ENCODE data around the gene ALDH1A2. TPM values are rescaled to one million over a fixed set of nuclear protein-coding genes. Genes with fewer than 3 reads are reported as not detected.

ALDH1A2 gene
- total RNA-seq, 4 donors from 2014 or later, result 7.5 to 16.5 (median 11.5) TPM

DNA sequence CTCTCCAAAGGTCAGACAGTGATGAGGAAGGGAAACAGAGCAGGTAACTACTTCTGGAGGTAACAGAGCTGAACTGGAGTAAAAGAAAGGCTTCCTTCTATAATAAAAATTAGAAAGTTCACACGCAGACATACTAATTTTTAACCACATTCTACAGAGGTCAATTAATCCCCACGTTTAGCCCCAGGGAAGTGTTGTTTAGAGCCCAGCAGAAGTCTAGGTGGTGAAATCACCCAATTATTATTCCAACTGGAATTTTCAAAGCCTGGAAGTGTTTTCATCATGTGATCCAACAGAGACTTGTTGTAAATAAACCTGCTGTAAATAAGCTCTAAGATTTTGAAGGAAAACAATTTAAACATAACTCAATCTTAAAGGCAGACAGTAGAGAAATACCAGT lies 6.8 kb downstream of the ALDH1A2 start:
- TF ChIP-seq, protein P1, sequence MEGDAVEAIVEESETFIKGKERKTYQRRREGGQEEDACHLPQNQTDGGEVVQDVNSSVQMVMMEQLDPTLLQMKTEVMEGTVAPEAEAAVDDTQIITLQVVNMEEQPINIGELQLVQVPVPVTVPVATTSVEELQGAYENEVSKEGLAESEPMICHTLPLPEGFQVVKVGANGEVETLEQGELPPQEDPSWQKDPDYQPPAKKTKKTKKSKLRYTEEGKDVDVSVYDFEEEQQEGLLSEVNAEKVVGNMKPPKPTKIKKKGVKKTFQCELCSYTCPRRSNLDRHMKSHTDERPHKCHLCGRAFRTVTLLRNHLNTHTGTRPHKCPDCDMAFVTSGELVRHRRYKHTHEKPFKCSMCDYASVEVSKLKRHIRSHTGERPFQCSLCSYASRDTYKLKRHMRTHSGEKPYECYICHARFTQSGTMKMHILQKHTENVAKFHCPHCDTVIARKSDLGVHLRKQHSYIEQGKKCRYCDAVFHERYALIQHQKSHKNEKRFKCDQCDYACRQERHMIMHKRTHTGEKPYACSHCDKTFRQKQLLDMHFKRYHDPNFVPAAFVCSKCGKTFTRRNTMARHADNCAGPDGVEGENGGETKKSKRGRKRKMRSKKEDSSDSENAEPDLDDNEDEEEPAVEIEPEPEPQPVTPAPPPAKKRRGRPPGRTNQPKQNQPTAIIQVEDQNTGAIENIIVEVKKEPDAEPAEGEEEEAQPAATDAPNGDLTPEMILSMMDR (IDR thresholded peaks at IDR 0.05; ENCODE audit: low read depth), result no peak

DNA sequence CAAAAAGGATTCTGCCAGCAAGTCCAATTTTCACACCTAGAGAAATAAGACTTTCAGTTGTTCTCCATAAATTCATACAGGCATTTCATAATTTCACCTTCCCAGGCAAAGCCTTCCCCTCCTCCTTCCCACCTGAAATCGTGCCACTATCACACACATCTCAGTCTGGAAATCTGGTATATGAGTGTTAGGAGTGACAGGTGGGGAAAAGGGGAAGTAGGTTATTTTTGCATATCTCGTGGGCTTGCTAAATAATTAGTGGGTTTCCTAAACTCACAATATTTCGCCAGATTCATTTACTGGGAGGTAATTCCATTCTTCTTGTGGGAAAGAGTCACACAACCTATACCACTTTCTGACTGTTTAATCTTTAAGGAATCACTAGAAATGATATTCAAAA lies 7.4 kb downstream of the ALDH1A2 start:
- TF ChIP-seq, protein P1 (IDR thresholded peaks at IDR 0.05; ENCODE audit: low read depth), result no peak

DNA sequence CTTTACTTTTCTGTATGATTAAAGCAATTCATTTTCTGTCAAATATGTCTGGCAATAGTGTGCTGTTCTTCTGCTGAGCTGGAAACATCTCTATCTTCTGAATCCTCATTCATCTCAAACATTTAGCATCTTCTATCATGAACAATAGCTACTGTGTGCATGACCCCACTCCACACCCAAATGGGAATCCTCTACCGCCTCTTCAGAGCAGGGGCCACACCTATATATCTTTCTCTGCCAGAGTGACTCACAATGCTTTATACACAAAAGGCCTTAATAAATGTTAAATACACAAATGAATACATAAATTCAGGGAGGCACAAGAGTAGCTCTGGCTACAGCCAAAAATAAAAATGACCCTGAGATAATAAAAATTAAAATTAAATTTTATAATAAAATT lies 8.0 kb downstream of the ALDH1A2 start:
- TF ChIP-seq, protein P1 (IDR thresholded peaks at IDR 0.05; ENCODE audit: low read depth), result no peak

DNA sequence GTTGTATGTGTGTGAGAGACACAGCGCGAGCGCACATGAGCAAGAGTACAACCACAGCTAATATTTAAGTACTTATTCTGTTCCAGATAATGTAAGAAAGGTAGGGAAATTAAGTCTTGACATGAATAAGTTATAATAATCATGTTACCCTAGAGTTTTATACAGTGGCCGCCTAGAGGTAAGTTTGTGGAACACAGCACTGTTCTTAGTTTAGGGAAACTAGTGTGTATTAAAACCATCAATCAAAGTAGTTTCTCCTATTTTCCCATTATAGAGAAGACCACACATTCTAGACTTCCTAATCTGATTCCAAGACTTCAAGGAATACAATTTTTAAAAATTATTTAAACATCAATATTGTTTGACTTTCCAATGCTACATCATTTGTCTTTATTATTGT lies 9.5 kb downstream of the ALDH1A2 start:
- TF ChIP-seq, protein P1 (IDR thresholded peaks at IDR 0.05; ENCODE audit: low read depth), result no peak

DNA sequence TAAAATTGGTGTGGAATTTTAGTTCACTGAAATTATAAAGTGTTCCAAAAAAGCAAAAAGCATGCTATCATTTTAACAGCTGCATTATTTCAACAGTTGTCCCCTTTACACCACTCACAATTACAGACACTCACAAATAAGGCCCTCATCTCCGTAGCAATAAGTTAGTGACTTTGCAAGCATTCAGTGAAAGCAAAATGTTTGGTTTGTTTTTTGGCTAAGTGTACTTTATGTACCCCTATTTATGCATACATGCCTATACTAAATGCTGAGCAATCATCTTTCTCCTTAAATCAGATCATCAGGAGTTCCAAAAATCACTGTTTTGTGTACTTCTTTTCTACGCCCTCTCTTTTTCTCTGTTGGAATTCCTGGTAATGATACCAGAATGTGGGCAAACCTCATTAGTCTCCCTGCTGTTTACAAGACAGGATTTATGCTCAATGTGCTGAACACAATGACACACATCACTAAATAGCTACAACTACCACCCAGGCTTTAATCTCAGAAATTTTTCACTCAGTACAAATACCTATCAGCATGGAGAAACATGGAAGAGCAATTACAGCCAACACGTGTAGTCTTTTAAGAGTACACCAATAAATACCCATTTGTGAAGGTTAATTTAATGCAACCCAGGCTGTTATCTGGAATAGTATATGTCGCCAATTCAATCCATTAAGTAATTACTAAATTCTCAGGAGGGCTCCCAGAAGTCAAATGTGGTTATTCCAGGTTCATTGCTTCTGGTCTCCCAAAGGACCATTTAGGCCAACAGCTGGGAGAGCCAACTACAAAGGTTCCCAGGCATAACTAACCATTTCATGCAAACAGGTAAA lies 12.0 kb downstream of the ALDH1A2 start:
- TF ChIP-seq, protein P1 (IDR thresholded peaks at IDR 0.05; ENCODE audit: low read depth), result no peak

DNA sequence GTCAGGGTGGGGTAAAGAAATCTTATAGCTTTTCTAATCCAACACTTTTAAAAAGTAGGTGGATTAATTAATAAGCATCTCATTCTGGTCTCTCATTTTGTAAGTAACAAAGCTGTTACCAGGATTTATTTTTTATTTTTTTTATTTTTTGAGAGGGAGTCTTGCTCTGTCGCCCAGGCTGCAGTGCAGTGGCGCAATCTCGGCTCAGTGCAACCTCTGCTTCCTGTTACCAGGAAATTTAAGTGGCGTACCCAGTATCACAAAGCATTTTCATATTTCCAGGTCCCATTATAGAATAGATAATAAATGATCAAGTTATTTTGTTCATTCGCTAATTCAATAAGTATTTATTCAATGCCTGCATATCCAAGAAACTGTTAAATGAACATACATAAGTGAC lies 13.2 kb downstream of the ALDH1A2 start:
- TF ChIP-seq, protein P1 (IDR thresholded peaks at IDR 0.05; ENCODE audit: low read depth), result no peak

DNA sequence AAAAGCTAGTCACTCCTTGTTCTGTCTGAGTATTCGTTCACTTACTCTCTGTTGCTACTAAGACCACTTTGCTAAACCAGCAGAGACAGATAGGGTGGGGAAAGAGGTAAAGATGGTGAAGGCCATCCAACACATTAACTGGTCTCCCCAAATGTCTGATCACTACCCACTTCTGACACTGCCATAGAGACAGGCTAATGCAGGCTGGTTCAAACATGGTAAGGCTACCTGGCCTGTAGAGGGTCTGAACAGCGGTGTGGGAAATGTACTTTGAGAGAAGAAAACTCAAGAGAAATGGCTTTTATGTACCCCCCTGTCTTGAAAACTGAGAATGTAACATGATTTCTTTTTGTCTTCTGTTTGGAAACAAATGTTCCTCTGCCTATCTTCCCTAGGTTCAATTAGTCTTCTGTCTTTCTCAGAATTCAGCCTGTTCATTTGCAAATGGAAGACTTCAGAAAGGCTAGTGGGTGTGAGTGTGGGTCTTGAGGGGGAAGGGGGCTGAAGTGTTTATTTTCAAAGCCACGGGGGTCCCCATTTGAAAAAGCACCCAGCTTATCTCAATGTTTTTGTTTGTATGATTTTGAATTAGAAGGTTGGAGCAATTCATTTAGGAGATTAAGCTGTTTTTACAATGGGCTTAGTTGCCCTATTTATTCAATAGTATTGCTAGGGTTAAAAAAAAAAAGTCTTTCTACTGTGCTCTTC lies 15.8 kb downstream of the ALDH1A2 start:
- TF ChIP-seq, protein P1 (IDR thresholded peaks at IDR 0.05; ENCODE audit: low read depth), result no peak

All from subcutaneous adipose tissue (tissue), 4 donors.